ENCODE measurements around the gene ATP2B1. TPM values are rescaled to one million over a fixed set of nuclear protein-coding genes. Genes with fewer than 3 reads are reported as not detected.

ATP2B1 gene
- total RNA-seq, 2 donors from 2014 or later: 45.5 to 57.3 TPM

GRCh38 chr12:89618113-89618862 is 90.3 kb downstream of the ATP2B1 start:
- peak overlapping the region in 1 of 2 donors; percentile 18 for H3K27ac Mint-ChIP-seq
- no peaks in the 10 kb centered on the region for H3K9me3 Mint-ChIP-seq
- no peaks in the 10 kb centered on the region for H3K27me3 Mint-ChIP-seq
- H3K36me3 Mint-ChIP-seq: peaks cover 26% of the 10 kb centered on the region
- DNase-seq (ENCODE audit: low spot score) (no peak), ATAC-seq (peak in 1 of 2 donors; percentile 54)
- H3K4me3 Mint-ChIP-seq: no peak overlapping the region
- H3K4me1 Mint-ChIP-seq (ENCODE audit: low read depth in 2 of 2): peaks cover 11 to 19% of the 10 kb centered on the region in 2 donors

GRCh38 chr12:89610366-89610765 is 98.3 kb downstream of the ATP2B1 start:
- H3K9me3 Mint-ChIP-seq: no peaks in the 10 kb centered on the region
- H3K4me1 Mint-ChIP-seq (ENCODE audit: low read depth in 2 of 2): peaks cover 0 to 9% of the 10 kb centered on the region in 2 donors
- H3K4me3 Mint-ChIP-seq: no peak overlapping the region
- DNase-seq (ENCODE audit: low spot score) (no peak), ATAC-seq (no peak)
- H3K27ac Mint-ChIP-seq: no peak overlapping the region
- no peaks in the 10 kb centered on the region for H3K27me3 Mint-ChIP-seq
- peaks cover 39% of the 10 kb centered on the region for H3K36me3 Mint-ChIP-seq

GRCh38 chr12:89603678-89604077 is 105.0 kb downstream of the ATP2B1 start:
- peaks cover under 1 to 6% of the 10 kb centered on the region in 2 donors for H3K4me1 Mint-ChIP-seq (ENCODE audit: low read depth in 2 of 2)
- H3K4me3 Mint-ChIP-seq: no peak overlapping the region
- no peaks in the 10 kb centered on the region for H3K9me3 Mint-ChIP-seq
- no peak for ATAC-seq
- no peak for DNase-seq (ENCODE audit: low spot score)
- peaks cover 45% of the 10 kb centered on the region for H3K36me3 Mint-ChIP-seq
- no peaks in the 10 kb centered on the region for H3K27me3 Mint-ChIP-seq
- H3K27ac Mint-ChIP-seq: no peak overlapping the region

- H3K36me3 Mint-ChIP-seq: peaks cover 30% of the 10 kb centered on the region
- no peaks in the 10 kb centered on the region for H3K27me3 Mint-ChIP-seq
- ATAC-seq: no peak
- no peak for DNase-seq (ENCODE audit: low spot score)
- H3K9me3 Mint-ChIP-seq: no peaks in the 10 kb centered on the region
- H3K27ac Mint-ChIP-seq: peak overlapping the region; percentile 54 to 79
- peaks cover 11 to 18% of the 10 kb centered on the region in 2 donors for H3K4me1 Mint-ChIP-seq (ENCODE audit: low read depth in 2 of 2)
- H3K4me3 Mint-ChIP-seq: peak overlapping the region; percentile 32
These were observed 110.9 kb downstream of the ATP2B1 start for GRCh38 chr12:89597770-89598169.

- no peaks in the 10 kb centered on the region for H3K9me3 Mint-ChIP-seq
- H3K4me1 Mint-ChIP-seq (ENCODE audit: low read depth in 2 of 2): peaks cover 11 to 18% of the 10 kb centered on the region in 2 donors
- ATAC-seq (no peak), DNase-seq (ENCODE audit: low spot score) (no peak)
- peaks cover 31% of the 10 kb centered on the region for H3K36me3 Mint-ChIP-seq
- H3K27me3 Mint-ChIP-seq: no peaks in the 10 kb centered on the region
- peak overlapping the region; percentile 54 to 79 for H3K27ac Mint-ChIP-seq
- no peak overlapping the region for H3K4me3 Mint-ChIP-seq
These were observed 111.4 kb downstream of the ATP2B1 start for GRCh38 chr12:89597210-89597609.

GRCh38 chr12:89593873-89594272 is 114.8 kb downstream of the ATP2B1 start:
- H3K4me3 Mint-ChIP-seq: no peak overlapping the region
- peaks cover 11 to 15% of the 10 kb centered on the region in 2 donors for H3K4me1 Mint-ChIP-seq (ENCODE audit: low read depth in 2 of 2)
- no peak for ATAC-seq
- H3K9me3 Mint-ChIP-seq: no peaks in the 10 kb centered on the region
- DNase-seq (ENCODE audit: low spot score): no peak
- peaks cover 38% of the 10 kb centered on the region for H3K36me3 Mint-ChIP-seq
- no peaks in the 10 kb centered on the region for H3K27me3 Mint-ChIP-seq
- peak overlapping the region in 1 of 2 donors; percentile 24 for H3K27ac Mint-ChIP-seq

GRCh38 chr12:89593233-89593632 is 115.4 kb downstream of the ATP2B1 start:
- no peaks in the 10 kb centered on the region for H3K9me3 Mint-ChIP-seq
- ATAC-seq (no peak), DNase-seq (ENCODE audit: low spot score) (no peak)
- peaks cover 6 to 8% of the 10 kb centered on the region in 2 donors for H3K4me1 Mint-ChIP-seq (ENCODE audit: low read depth in 2 of 2)
- peaks cover 34% of the 10 kb centered on the region for H3K36me3 Mint-ChIP-seq
- peak overlapping the region in 1 of 2 donors; percentile 24 for H3K27ac Mint-ChIP-seq
- no peaks in the 10 kb centered on the region for H3K27me3 Mint-ChIP-seq
- no peak overlapping the region for H3K4me3 Mint-ChIP-seq

GRCh38 chr12:89589753-89590152 is 118.9 kb downstream of the ATP2B1 start:
- no peaks in the 10 kb centered on the region for H3K9me3 Mint-ChIP-seq
- no peak overlapping the region for H3K4me3 Mint-ChIP-seq
- ATAC-seq: no peak
- DNase-seq (ENCODE audit: low spot score): no peak
- peaks cover 0 to 2% of the 10 kb centered on the region in 2 donors for H3K4me1 Mint-ChIP-seq (ENCODE audit: low read depth in 2 of 2)
- peaks cover 31% of the 10 kb centered on the region for H3K36me3 Mint-ChIP-seq
- H3K27ac Mint-ChIP-seq: no peak overlapping the region
- no peaks in the 10 kb centered on the region for H3K27me3 Mint-ChIP-seq

GRCh38 chr12:89578499-89578898 is 130.1 kb downstream of the ATP2B1 start:
- H3K4me3 Mint-ChIP-seq: no peak overlapping the region
- DNase-seq (ENCODE audit: low spot score) (no peak), ATAC-seq (no peak)
- no peaks in the 10 kb centered on the region for H3K4me1 Mint-ChIP-seq (ENCODE audit: low read depth in 2 of 2)
- H3K36me3 Mint-ChIP-seq: no peaks in the 10 kb centered on the region
- H3K9me3 Mint-ChIP-seq: no peaks in the 10 kb centered on the region
- no peak overlapping the region for H3K27ac Mint-ChIP-seq
- H3K27me3 Mint-ChIP-seq: no peaks in the 10 kb centered on the region

- H3K4me1 Mint-ChIP-seq (ENCODE audit: low read depth in 2 of 2): no peaks in the 10 kb centered on the region
- no peak overlapping the region for H3K4me3 Mint-ChIP-seq
- DNase-seq (ENCODE audit: low spot score): no peak
- ATAC-seq: no peak
- no peaks in the 10 kb centered on the region for H3K27me3 Mint-ChIP-seq
- H3K36me3 Mint-ChIP-seq: no peaks in the 10 kb centered on the region
- no peaks in the 10 kb centered on the region for H3K9me3 Mint-ChIP-seq
- H3K27ac Mint-ChIP-seq: no peak overlapping the region
These were observed 131.9 kb downstream of the ATP2B1 start for GRCh38 chr12:89576572-89577220.

- no peaks in the 10 kb centered on the region for H3K27me3 Mint-ChIP-seq
- no peak overlapping the region for H3K27ac Mint-ChIP-seq
These were observed 133.3 kb downstream of the ATP2B1 start for GRCh38 chr12:89575374-89575773.

GRCh38 chr12:89574736-89575208 is 133.9 kb downstream of the ATP2B1 start:
- ATAC-seq: no peak
- Mint-ChIP-seq H3K4me3 (no peak overlapping the region), H3K27me3 (no peaks in the 10 kb centered on the region), H3K27ac (no peak overlapping the region), H3K9me3 (no peaks in the 10 kb centered on the region), H3K4me1 (ENCODE audit: low read depth in 2 of 2) (no peaks in the 10 kb centered on the region), H3K36me3 (no peaks in the 10 kb centered on the region)
- DNase-seq (ENCODE audit: low spot score): no peak

More at GRCh38 chr12:89575374-89575773, 133.3 kb downstream of the ATP2B1 start:
- no peak overlapping the region for H3K4me3 Mint-ChIP-seq
- ATAC-seq: no peak
- no peaks in the 10 kb centered on the region for H3K36me3 Mint-ChIP-seq
- no peaks in the 10 kb centered on the region for H3K4me1 Mint-ChIP-seq (ENCODE audit: low read depth in 2 of 2)
- DNase-seq (ENCODE audit: low spot score): no peak
- H3K9me3 Mint-ChIP-seq: no peaks in the 10 kb centered on the region

GRCh38 chr12:89573051-89573810 is 135.4 kb downstream of the ATP2B1 start:
- H3K27me3 Mint-ChIP-seq: no peaks in the 10 kb centered on the region
- DNase-seq (ENCODE audit: low spot score): no peak
- no peak overlapping the region for H3K4me3 Mint-ChIP-seq
- H3K36me3 Mint-ChIP-seq: no peaks in the 10 kb centered on the region
- no peak overlapping the region for H3K27ac Mint-ChIP-seq
- no peak for ATAC-seq
- no peaks in the 10 kb centered on the region for H3K4me1 Mint-ChIP-seq (ENCODE audit: low read depth in 2 of 2)
- H3K9me3 Mint-ChIP-seq: no peaks in the 10 kb centered on the region
